Right lobe of liver (tissue), 4 donors: Measurements from ENCODE around the gene CEP350.

Experiments used
- CTCF ChIP-seq, 4 donors: fragments of 200-600 bp in 3 of 4; fragments of 450-650 bp in 1 of 4; IDR thresholded peaks; one replicate each; pipeline versions ENCODE4 v1.5.1 to v1.8.0; 2016 to 2022; ENCODE audit warnings: antibody characterized with exemption in 4 of 4, mild to moderate bottlenecking in 2 of 4
- POLR2A ChIP-seq: fragments of 450-650 bp; IDR thresholded peaks from one replicate; pipeline ENCODE4 v1.6.1; 2017; ENCODE audit warnings: antibody characterized with exemption, mild to moderate bottlenecking
- donor health status: DM: no; HTN: no; CAD: no.
- donor health status: DM: no; HTN: no; CAD: no.
- donor health status: DM: no; HTN: yes; CAD: no.

- TF ChIP-seq POLR2A = no peak
- no peak for TF ChIP-seq CTCF (IDR thresholded peaks at IDR 0.05)
Observed at GRCh38 chr1:180130651-180131050, 176.0 kb downstream of the CEP350 start.
